ENCODE data around the gene SYN1.

SYN1 gene

GRCh38 chrX:47597222-47597621 is 22.4 kb downstream of the SYN1 start:
- Histone ChIP-seq H3K4me3 (no peak overlapping the region), H3K27ac (no peak overlapping the region)
- TF ChIP-seq CTCF (IDR thresholded peaks at IDR 0.05), result no peak
- DNase-seq (ENCODE audit: low spot score), result no peak

- TF ChIP-seq CTCF (IDR thresholded peaks at IDR 0.05), result no peak
- Histone ChIP-seq H3K4me3 (no peak overlapping the region), H3K27ac (peak overlapping the region in 1 of 2 donors; percentile 61)
- DNase-seq (ENCODE audit: low spot score), result no peak
Observed at GRCh38 chrX:47596256-47596655, 23.4 kb downstream of the SYN1 start.

DNA sequence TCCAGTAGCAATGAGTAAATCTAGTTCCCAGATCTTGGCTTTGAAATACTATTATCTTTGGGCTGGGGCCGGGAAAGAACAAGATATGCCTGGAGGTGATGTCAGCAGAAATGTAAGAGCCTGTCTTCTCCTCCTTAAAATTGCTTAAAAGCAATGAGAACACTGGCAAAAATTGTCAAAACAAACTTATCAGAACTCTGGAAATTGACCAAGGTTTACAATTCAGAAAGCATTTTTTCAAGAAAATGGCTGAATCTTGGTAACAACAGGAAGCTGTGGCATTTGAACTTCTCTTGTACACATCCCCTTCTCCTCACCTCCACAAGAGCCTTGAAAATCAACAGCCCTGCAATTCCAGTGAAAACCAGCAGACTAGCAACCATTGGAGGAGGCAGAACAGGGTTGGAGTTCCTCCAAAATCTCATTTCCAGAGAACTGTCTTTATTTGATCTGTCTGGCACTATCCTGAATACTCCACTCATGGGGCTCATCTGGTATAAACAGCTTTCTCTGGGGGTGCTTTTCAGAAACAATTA is 23.9 kb downstream of the SYN1 start:
- TF ChIP-seq CTCF (IDR thresholded peaks at IDR 0.05), result no peak
- Histone ChIP-seq H3K4me3 (no peak overlapping the region), H3K27ac (peak overlapping the region in 1 of 2 donors; percentile 61)
- peak; percentile 50 for DNase-seq (ENCODE audit: low spot score)

DNA sequence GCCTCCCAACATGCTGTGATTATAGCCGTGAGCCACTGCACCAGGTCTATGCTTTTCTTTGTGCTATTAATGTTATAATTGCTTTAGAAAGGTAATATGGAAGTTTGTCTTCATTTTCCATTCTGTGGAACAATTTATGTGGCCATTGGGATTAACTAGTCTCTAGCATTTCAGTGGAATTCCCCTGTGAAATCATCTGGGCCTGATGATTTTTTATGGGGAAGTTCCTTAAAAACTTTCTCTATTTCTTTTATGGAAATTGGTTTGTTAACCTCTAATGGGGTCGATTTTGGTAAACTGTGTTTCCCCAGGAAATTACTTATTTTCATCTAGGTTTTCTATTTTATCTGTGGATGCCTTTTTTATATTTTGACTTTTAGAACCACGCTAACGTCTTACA is 26.1 kb downstream of the SYN1 start:
- TF ChIP-seq CTCF (IDR thresholded peaks at IDR 0.05), result no peak
- no peak overlapping the region for H3K27ac ChIP-seq

DNA sequence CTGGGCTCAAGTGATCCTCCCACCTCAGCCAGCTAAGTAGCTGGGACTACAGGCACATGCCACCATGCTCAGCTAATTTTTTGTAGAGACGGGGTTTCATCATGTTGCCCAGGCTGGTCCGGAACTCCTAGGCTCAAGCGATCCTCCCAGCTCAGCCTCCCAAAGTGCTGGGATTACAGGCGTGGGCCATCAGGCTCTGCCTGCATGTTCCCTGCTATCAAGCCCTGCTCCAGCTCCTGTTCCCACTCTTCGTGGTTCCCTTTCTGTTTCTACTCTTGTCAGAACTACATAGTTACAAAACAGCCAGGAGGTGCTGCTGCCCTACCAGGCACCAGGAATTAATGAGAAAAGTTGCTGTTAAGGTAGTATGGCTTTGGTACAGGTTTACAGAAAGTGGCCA is 28.7 kb downstream of the SYN1 start:
- no peak for TF ChIP-seq CTCF (IDR thresholded peaks at IDR 0.05)
- no peak for DNase-seq (ENCODE audit: low spot score)
- H3K4me3 ChIP-seq, result no peak overlapping the region
- no peak overlapping the region for H3K27ac ChIP-seq

More for the DNA sequence above, 26.1 kb downstream of the SYN1 start:
- DNase-seq (ENCODE audit: low spot score), result no peak
- no peak overlapping the region for H3K4me3 ChIP-seq

GRCh38 chrX:47587906-47588735 is 31.5 kb downstream of the SYN1 start:
- DNase-seq (ENCODE audit: low spot score), result peak; percentile 63
- H3K4me3 ChIP-seq, result no peak overlapping the region
- TF ChIP-seq CTCF (IDR thresholded peaks at IDR 0.05), result no peak

More at GRCh38 chrX:47587906-47588735, 31.5 kb downstream of the SYN1 start:
- H3K27ac ChIP-seq, result no peak overlapping the region

Data from coronary artery (tissue), 2 donors.